Esophagus squamous epithelium (tissue), 4 donors: Measurements from ENCODE around the gene TUT7.

Experiments used
- CTCF ChIP-seq, 6 experiments: fragments of 450-650 bp in 4 of 6; fragments of 200-600 bp in 2 of 6; sonication (generic) in 2 of 6; IDR thresholded peaks; one replicate each; pipeline ENCODE4 v1.5.1; 2016 to 2019; ENCODE audit warnings: antibody characterized with exemption in 6 of 6, mild to moderate bottlenecking in 4 of 6, moderate library complexity in 4 of 6
- POLR2A ChIP-seq, 4 donors: fragments of 450-650 bp; IDR thresholded peaks; one replicate each; pipeline ENCODE4 v1.6.1; 2017; ENCODE audit warnings: antibody characterized with exemption in 4 of 4, mild to moderate bottlenecking in 4 of 4, moderate library complexity in 3 of 4

GRCh38 chr9:86287013-86287412 lies 67.2 kb downstream of the TUT7 start:
- TF ChIP-seq CTCF (IDR thresholded peaks at IDR 0.05) (no peak), POLR2A (IDR thresholded peaks at IDR 0.05) (no peak)
